ENCODE measurements around the gene CCDC50.

The CCDC50 gene

GRCh38 chr3:191383124-191383523, 53.9 kb downstream of the CCDC50 start:
- DNase-seq, result no peak

GRCh38 chr3:191385101-191385500, 55.9 kb downstream of the CCDC50 start:
- DNase-seq, result no peak

GRCh38 chr3:191387441-191388077, 58.4 kb downstream of the CCDC50 start:
- no peak for DNase-seq

- no peak for DNase-seq
Measured at GRCh38 chr3:191388823-191389222, 59.6 kb downstream of the CCDC50 start.

- no peak for DNase-seq
Measured at GRCh38 chr3:191390580-191390979, 61.4 kb downstream of the CCDC50 start.

- no peak for DNase-seq
Measured at GRCh38 chr3:191391861-191392808, 62.9 kb downstream of the CCDC50 start.

GRCh38 chr3:191393146-191393545, 64.0 kb downstream of the CCDC50 start:
- no peak for DNase-seq

- DNase-seq, result no peak
Measured at GRCh38 chr3:191397771-191398170, 68.6 kb downstream of the CCDC50 start.

GRCh38 chr3:191398607-191399006, 69.4 kb downstream of the CCDC50 start:
- DNase-seq, result no peak

- DNase-seq, result no peak
Measured at GRCh38 chr3:191399918-191400317, 70.7 kb downstream of the CCDC50 start.

- no peak for DNase-seq
Measured at GRCh38 chr3:191401775-191402357, 72.7 kb downstream of the CCDC50 start.

GRCh38 chr3:191409791-191410359, 80.7 kb downstream of the CCDC50 start:
- DNase-seq, result no peak

- DNase-seq, result no peak
Measured at GRCh38 chr3:191412759-191413158, 83.6 kb downstream of the CCDC50 start.

- DNase-seq, result no peak
Measured at GRCh38 chr3:191414286-191414685, 85.1 kb downstream of the CCDC50 start.

GRCh38 chr3:191414732-191415131, 85.5 kb downstream of the CCDC50 start:
- DNase-seq, result no peak

GRCh38 chr3:191415566-191415965, 86.4 kb downstream of the CCDC50 start:
- DNase-seq, result no peak

GRCh38 chr3:191417457-191417729, 88.2 kb downstream of the CCDC50 start:
- DNase-seq, result no peak

GRCh38 chr3:191420771-191421170, 91.6 kb downstream of the CCDC50 start:
- DNase-seq, result no peak

GRCh38 chr3:191424881-191425280, 95.7 kb downstream of the CCDC50 start:
- no peak for DNase-seq

GRCh38 chr3:191425322-191425734, 96.1 kb downstream of the CCDC50 start:
- no peak for DNase-seq

GRCh38 chr3:191426311-191426710, 97.1 kb downstream of the CCDC50 start:
- no peak for DNase-seq

GRCh38 chr3:191428177-191428576, 99.0 kb downstream of the CCDC50 start:
- DNase-seq, result no peak

GRCh38 chr3:191430103-191430502, 100.9 kb downstream of the CCDC50 start:
- no peak for DNase-seq
